ENCODE results near the gene TPI1. TPM values are rescaled to one million over a fixed set of nuclear protein-coding genes. Genes with fewer than 3 reads are reported as not detected.

The TPI1 gene
- total and polyA plus RNA-seq, 2 of the 8 experiments (the other 6 are each of a cell fraction or from before 2014, with no cell fraction given) = 910 to 3,018 TPM

DNA sequence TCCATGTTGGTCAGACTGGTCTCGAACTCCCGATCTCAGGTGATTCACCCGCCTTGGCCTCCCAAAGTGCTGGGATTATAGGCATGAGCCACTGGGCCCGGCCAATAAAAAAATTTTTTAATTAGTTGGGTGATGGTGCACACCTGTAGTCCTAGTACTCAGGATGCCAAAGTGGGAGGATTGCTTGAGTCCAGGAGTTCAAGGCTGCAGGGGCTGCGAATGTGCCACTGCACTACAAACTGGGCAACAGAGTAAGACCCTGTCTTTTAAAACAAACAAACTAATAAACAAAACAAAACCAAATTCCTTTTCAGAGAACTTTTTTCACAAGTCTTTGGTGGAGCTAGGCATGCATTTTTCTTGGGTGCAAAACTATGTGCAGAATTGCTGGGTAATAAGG, 15.9 kb downstream of the TPI1 start:
- Histone ChIP-seq H2BK5ac (ENCODE audit: low read depth, low read length) (no peak overlapping the region), H3K4me3 (ENCODE audit: extremely low read depth in 1 of 4, insufficient read depth in 2 of 4, low read depth in 3 of 4, low read length in 4 of 4) (no peak overlapping the region), H3K27me3 (replicated peaks in 1 of 4; ENCODE audit: control insufficient read depth in 3 of 4, extremely low read depth in 1 of 4, insufficient read depth in 3 of 4, low read length in 3 of 4) (no peaks in the 10 kb centered on the region), H3K4me2 (ENCODE audit: insufficient read depth in 1 of 2, low read depth in 2 of 2, low read length in 2 of 2) (no peak overlapping the region), H2BK12ac (ENCODE audit: low read depth, low read length) (no peak overlapping the region), H3K79me2 (ENCODE audit: control insufficient read depth in 1 of 2, insufficient read depth in 2 of 2, low read length in 2 of 2) (no peaks in the 10 kb centered on the region), H3K23ac (ENCODE audit: insufficient read length) (no peak overlapping the region), H3K4ac (replicated peaks; ENCODE audit: insufficient read length, low read depth, low read length) (no peak overlapping the region), H2BK120ac (replicated peaks; ENCODE audit: low read depth, low read length) (no peak overlapping the region), H2BK20ac (ENCODE audit: low read length) (no peak overlapping the region), H3K23me2 (ENCODE audit: low read depth, low read length) (no peaks in the 10 kb centered on the region), H2AK5ac (ENCODE audit: low read depth, low read length) (no peak overlapping the region), H3K36me3 (ENCODE audit: control insufficient read depth in 2 of 4, insufficient read depth in 4 of 4, low read length in 3 of 4) (peaks cover 0 to 20% (median 1%) of the 10 kb centered on the region in 4 experiments; a peak in 4 of 8 replicates), H3K9me3 (ENCODE audit: insufficient read depth in 2 of 2, low read depth in 1 of 2, low read length in 1 of 2) (no peaks in the 10 kb centered on the region), H2AFZ (ENCODE audit: low read length) (no peak overlapping the region), H4K8ac (ENCODE audit: extremely low read depth, insufficient read depth, low read length) (no peak overlapping the region), H3K9ac (replicated peaks in 1 of 4; ENCODE audit: extremely low read depth in 1 of 4, low read depth in 3 of 4, low read length in 3 of 4) (no peak overlapping the region), H4K5ac (ENCODE audit: insufficient read length, low read depth, low read length) (no peak overlapping the region), H3K4me1 (replicated peaks in 1 of 4; ENCODE audit: control insufficient read depth in 3 of 4, insufficient read depth in 4 of 4, low read length in 3 of 4) (peaks cover 2 to 8% (median 5%) of the 10 kb centered on the region in 4 experiments; a peak in 5 of 7 replicates), H3K18ac (ENCODE audit: extremely low read depth, low read length) (no peak overlapping the region), H3K27ac (ENCODE audit: low read depth, low read length) (no peak overlapping the region), H3K14ac (ENCODE audit: insufficient read length) (no peak overlapping the region), H3K79me1 (ENCODE audit: low read depth, low read length) (no peaks in the 10 kb centered on the region), H2BK15ac (ENCODE audit: low read length) (no peak overlapping the region), H4K91ac (replicated peaks; ENCODE audit: insufficient read length, low read length) (no peak overlapping the region), H3K56ac (replicated peaks; ENCODE audit: insufficient read length, low read depth, low read length) (no peak overlapping the region), H4K20me1 (replicated peaks in 1 of 2; ENCODE audit: control insufficient read depth in 1 of 2, insufficient read depth in 2 of 2, low read length in 2 of 2) (no peaks in the 10 kb centered on the region)
- no peak for FAIRE-seq
- 94% methylated on average over 5 of the region's 5 CpGs; no CpG with 5 or more reads in 1 of the 2 experiments for WGBS, 2 experiments (ENCODE audit: extremely low coverage in 1 of 2, insufficient coverage in 1 of 2, insufficient read length in 1 of 2, insufficient replicate concordance in 2 of 2, low coverage in 1 of 2, low lambda C conversion rate in 2 of 2, missing lambda C conversion rate in 1 of 2)
- POLR2A ChIA-PET (ENCODE audit: partially characterized antibody) = interaction anchor here (1.2 to 5.7 kb wide), 6 partner anchors 10 to 60 kb away, joined by 4 to 50 read pairs (median 9); partner anchors contain the start of genes C12orf57, RNU7-1 and SPSB2
- CTCF ChIA-PET (ENCODE audit: partially characterized antibody) = interaction anchor here (1.7 to 3.1 kb wide), 5 partner anchors 9 to 42 kb away, joined by 4 to 18 read pairs (median 9); partner anchors contain the start of gene SPSB2
- DNase-seq (ENCODE audit: low read depth in 1 of 2, low spot score in 2 of 2) = no peak
- TF ChIP-seq CHD2 (IDR thresholded peaks at IDR 0.05; ENCODE audit: low read length) (no peak), SUZ12 (IDR thresholded peaks at IDR 0.05; ENCODE audit: low read length) (no peak), HDAC6 (IDR thresholded peaks at IDR 0.05; ENCODE audit: low read depth, low read length) (no peak), BACH1 (IDR thresholded peaks at IDR 0.05; ENCODE audit: low read length) (no peak), RXRA (IDR thresholded peaks at IDR 0.05; ENCODE audit: insufficient read depth, low read depth, low read length) (no peak), SRF (IDR thresholded peaks at IDR 0.05; ENCODE audit: low read depth, low read length) (no peak)

Measured in H1 (cell line).